IMR-90 (cell line): ENCODE data around the gene DLEU7. TPM values are rescaled to one million over a fixed set of nuclear protein-coding genes. Genes with fewer than 3 reads are reported as not detected.

Experiments used
- ATAC-seq: fragments of 200-7000 bp; cut with Tn5 transposase; 2 replicates; pipeline ENCODE4 v1.9.1; 2020; ENCODE audit warnings: low read depth, mild to moderate bottlenecking, moderate library complexity
- BruUV-seq: library from RNA; stranded (reverse); fragments of 400-500 nt; replicated peaks from 2 replicates; lab custom pipeline; 2021; lab: Mats Ljungman, UMichigan
- CTCF ChIA-PET: fragments of 300-600 bp; formaldehyde crosslinking; extraction: SDS; loops from one replicate; lab custom pipeline; 2021; ENCODE audit warnings: antibody characterized with exemption; lab: Yijun Ruan, JAX
- POLR2A ChIA-PET: fragments of 300-600 bp; sonication (Branson Sonifier 250); formaldehyde crosslinking; loops from one replicate; lab custom pipeline; 2022; ENCODE audit warnings: antibody characterized with exemption; ENCODE audit not compliant: unreplicated experiment; lab: Charles Lee
- DNase-seq: peaks from one replicate; pipeline ENCODE4 v3.0.0; 2013
- H2AFZ ChIP-seq: replicated peaks from 2 replicates; pipeline ENCODE3; 2013; ENCODE audit warnings: low read length, mild to moderate bottlenecking; ENCODE audit not compliant: poor library complexity
- H2AK5ac ChIP-seq: 2 replicates; pipeline ENCODE4 v1.6.1; 2013; ENCODE audit warnings: low read depth, low read length, inconsistent platforms
- H2AK9ac ChIP-seq: replicated peaks from 2 replicates; pipeline ENCODE3; 2013; ENCODE audit warnings: mild to moderate bottlenecking, low read depth, low read length, moderate library complexity; ENCODE audit not compliant: poor library complexity
- H2BK120ac ChIP-seq: 2 replicates; pipeline ENCODE4 v1.6.1; 2013; ENCODE audit warnings: low read depth, low read length, inconsistent platforms
- H2BK15ac ChIP-seq: 3 replicates; pipeline ENCODE4 v1.6.1; 2013; ENCODE audit warnings: low read depth, low read length, inconsistent platforms
- H2BK20ac ChIP-seq: 2 replicates; pipeline ENCODE4 v1.6.1; 2013; ENCODE audit warnings: low read depth, mild to moderate bottlenecking, inconsistent platforms, low read length, moderate library complexity
- H2BK5ac ChIP-seq: 2 replicates; pipeline ENCODE4 v1.6.1; 2013; ENCODE audit warnings: mild to moderate bottlenecking, low read depth, low read length, inconsistent platforms; ENCODE audit not compliant: poor library complexity, severe bottlenecking
- H3K14ac ChIP-seq: replicated peaks from 2 replicates; pipeline ENCODE4 v1.6.1; 2013; ENCODE audit warnings: low read depth, low read length, inconsistent platforms
- H3K18ac ChIP-seq: 2 replicates; pipeline ENCODE4 v1.6.1; 2013; ENCODE audit warnings: low read depth, low read length, control low read depth
- H3K23ac ChIP-seq: 2 replicates; pipeline ENCODE4 v1.6.1; 2013; ENCODE audit warnings: low read depth, low read length, inconsistent platforms
- H3K27ac ChIP-seq: 2 replicates; pipeline ENCODE4 v1.5.1; 2013; ENCODE audit warnings: mild to moderate bottlenecking, control low read depth, low read length; ENCODE audit not compliant: insufficient read depth
- H3K27me3 ChIP-seq: 2 replicates; pipeline ENCODE4 v1.6.1; 2013; ENCODE audit warnings: low read length; ENCODE audit not compliant: control insufficient read depth, insufficient read depth
- H3K36me3 ChIP-seq: 2 replicates; pipeline ENCODE4 v1.6.1; 2013; ENCODE audit warnings: low read length, mixed read lengths; ENCODE audit not compliant: control insufficient read depth, insufficient read depth
- H3K4ac ChIP-seq: 2 replicates; pipeline ENCODE4 v1.6.1; 2013; ENCODE audit warnings: low read depth, low read length, inconsistent platforms
- H3K4me1 ChIP-seq: 2 replicates; pipeline ENCODE4 v1.6.1; 2013; ENCODE audit warnings: low read length, mixed read lengths; ENCODE audit not compliant: control insufficient read depth, insufficient read depth
- H3K4me2 ChIP-seq: 2 replicates; pipeline ENCODE4 v1.6.1; 2013; ENCODE audit warnings: low read depth, mild to moderate bottlenecking, control low read depth, low read length, moderate library complexity
- H3K4me3 ChIP-seq: 2 replicates; pipeline ENCODE4 v1.5.1; 2013; ENCODE audit warnings: low read depth, mild to moderate bottlenecking, control low read depth, low read length, moderate library complexity; ENCODE audit not compliant: insufficient read depth
- H3K56ac ChIP-seq: 2 replicates; pipeline ENCODE4 v1.6.1; 2013; ENCODE audit warnings: low read length, inconsistent platforms; ENCODE audit not compliant: insufficient read depth; ENCODE audit errors: extremely low read depth
- H3K79me1 ChIP-seq, 2 experiments: 2 replicates each; pipeline ENCODE4 v1.6.1; 2013; ENCODE audit warnings: low read length in 2 of 2, inconsistent platforms in 1 of 2, low read depth in 1 of 2
- H3K9ac ChIP-seq: 2 replicates; pipeline ENCODE4 v1.6.1; 2013; ENCODE audit warnings: low read depth, low read length, control low read depth
- H3K9me1 ChIP-seq: 2 replicates; pipeline ENCODE4 v1.6.1; 2013; ENCODE audit warnings: low read length, inconsistent platforms; ENCODE audit not compliant: insufficient read depth
- H3K9me3 ChIP-seq: 2 replicates; pipeline ENCODE4 v1.6.1; 2013; ENCODE audit warnings: low read length; ENCODE audit not compliant: control insufficient read depth, insufficient read depth
- H4K20me1 ChIP-seq: 2 replicates; pipeline ENCODE4 v1.6.1; 2013; ENCODE audit warnings: low read length, inconsistent platforms; ENCODE audit not compliant: insufficient read depth
- H4K5ac ChIP-seq: 2 replicates; pipeline ENCODE4 v1.6.1; 2013; ENCODE audit warnings: mild to moderate bottlenecking, low read depth, low read length, control low read depth
- H4K8ac ChIP-seq, 2 experiments: 2 replicates each; pipeline ENCODE4 v1.6.1; 2013; ENCODE audit warnings: low read depth in 2 of 2, low read length in 2 of 2, control low read depth in 1 of 2, inconsistent platforms in 1 of 2
- H4K91ac ChIP-seq: 2 replicates; pipeline ENCODE4 v1.6.1; 2013; ENCODE audit warnings: low read depth, low read length, inconsistent platforms; ENCODE audit not compliant: insufficient read depth
- BHLHE40 ChIP-seq: fragments of 150-350 bp; IDR thresholded peaks from 2 replicates; pipeline ENCODE4 v1.6.1; 2016; ENCODE audit warnings: mild to moderate bottlenecking, low read depth, low read length
- CEBPB ChIP-seq: IDR thresholded peaks from 2 replicates; pipeline ENCODE4 v1.6.1; 2012; ENCODE audit warnings: low read depth, low read length, improper control_type of control experiment
- MAZ ChIP-seq: IDR thresholded peaks from 2 replicates; pipeline ENCODE4 v1.6.1; 2012; ENCODE audit warnings: low read depth, mild to moderate bottlenecking, low read length, improper control_type of control experiment, moderate library complexity, borderline replicate concordance
- NFE2L2 ChIP-seq: fragments of 150-350 bp; IDR thresholded peaks from 2 replicates; pipeline ENCODE4 v1.6.1; 2016; ENCODE audit warnings: low read depth, mild to moderate bottlenecking, low read length
- RFX5 ChIP-seq: IDR thresholded peaks from 2 replicates; pipeline ENCODE4 v1.8.0; 2012; ENCODE audit warnings: low read depth, mild to moderate bottlenecking, low read length, moderate library complexity
- WGBS, 2 experiments: methylation state at CpG; one replicate each; pipeline versions ENCODE4 v1.1.5 to v1.1.7; 2013; ENCODE audit warnings: missing lambda C conversion rate in 2 of 2; ENCODE audit not compliant: insufficient read length in 1 of 2; ENCODE audit errors: extremely low coverage in 2 of 2; 5-methylcytosine and 5-hydroxymethylcytosine counted together
- dilution Hi-C: fragments of 300-500 bp; cut with HindIII; formaldehyde crosslinking; loops from one replicate; pipeline ENCODE4 v1.14.3; 2018; ENCODE audit warnings: low sequenced_read_pairs; ENCODE audit not compliant: unreplicated experiment
- in situ Hi-C: fragments of 300-500 bp; cut with MboI; formaldehyde crosslinking; loops from 3 replicates; pipeline ENCODE4 v1.14.3; 2019; ENCODE audit warnings: low sequenced_read_pairs, inconsistent platforms, mixed read lengths
- intact Hi-C: fragments of 100-400 bp; cut with micrococcal nuclease; formaldehyde crosslinking; loops from 2 replicates; pipeline ENCODE4 v1.10.0; 2022
- polyA plus RNA-seq, 3 experiments: library from polyadenylated mRNA; depleted of rRNA; stranded (reverse); fragments of >200 nt; gene quantifications; 2 replicates each; pipeline ENCODE4 v1.2.3, GENCODE V29; 2012; ENCODE audit warnings: low replicate concordance in 1 of 3
- total RNA-seq: library from RNA; depleted of rRNA; stranded (reverse); fragments of >200 nt; gene quantifications from 2 replicates; pipeline ENCODE4 v1.2.3, GENCODE V29; 2012

Gene DLEU7
- total and polyA plus RNA-seq, 2 of the 4 experiments (the other 2 are of a cell fraction): not detected

- no peak overlapping the region for H3K23ac ChIP-seq
- no peak overlapping the region for H3K4me3 ChIP-seq
- no peak overlapping the region for H3K27ac ChIP-seq
- dilution Hi-C loops (no loop called here), intact Hi-C loops (no loop called here), in situ Hi-C loops (no loop called here)
- H3K27me3 ChIP-seq: peaks cover 35% of the 10 kb centered on the region
- no peaks in the 10 kb centered on the region for H3K79me1 ChIP-seq
- H4K8ac ChIP-seq: no peak overlapping the region
- no peaks in the 10 kb centered on the region for H3K4me1 ChIP-seq
- no peak overlapping the region for H3K4ac ChIP-seq
- ATAC-seq (no peak), DNase-seq (no peak)
- no peak overlapping the region for H2BK15ac ChIP-seq
- no peak overlapping the region for H3K14ac ChIP-seq
- TF ChIP-seq BHLHE40 (no peak), MAZ (no peak), RFX5 (no peak), CEBPB (no peak), NFE2L2 (no peak)
- no TSS peak for BruUV-seq
- no peak overlapping the region for H3K4me2 ChIP-seq
- ChIA-PET POLR2A (no interaction called here), CTCF (no interaction called here)
- no peak overlapping the region for H2AK5ac ChIP-seq
- no peaks in the 10 kb centered on the region for H3K9me1 ChIP-seq
- H2BK120ac ChIP-seq: no peak overlapping the region
- no peak overlapping the region for H3K56ac ChIP-seq
- no peak overlapping the region for H4K5ac ChIP-seq
- H3K36me3 ChIP-seq: no peaks in the 10 kb centered on the region
- no peak overlapping the region for H4K91ac ChIP-seq
- no peak overlapping the region for H3K18ac ChIP-seq
- no peaks in the 10 kb centered on the region for H3K9me3 ChIP-seq
- H2BK20ac ChIP-seq: no peak overlapping the region
- H2AFZ ChIP-seq: no peak overlapping the region
- no peaks in the 10 kb centered on the region for H4K20me1 ChIP-seq
- WGBS, 2 experiments: no CpG with 5 or more reads among the region's 1 CpG
- H3K9ac ChIP-seq: no peak overlapping the region
- no peak overlapping the region for H2AK9ac ChIP-seq
- H2BK5ac ChIP-seq: no peak overlapping the region
Measured at GRCh38 chr13:50845211-50845610, 1.7 kb upstream of the DLEU7 start.
